K562 (cell line): ENCODE results near the gene DGKA. TPM values are rescaled to one million over a fixed set of nuclear protein-coding genes. Genes with fewer than 3 reads are reported as not detected.

Experiments used
- CAMTA2 ChIP-seq: fragments of 250-450 bp; sonication (Bioruptor Pico); conservative IDR thresholded peaks from 2 replicates; pipeline ENCODE4 v1.5.1; 2022
- ETV1 ChIP-seq: fragments of 450-650 bp; conservative IDR thresholded peaks from 2 replicates; pipeline ENCODE4 v1.6.1; 2016; ENCODE audit warnings: missing genetic modification characterization, control low read depth, low read depth, missing compliant biosample characterization
- FOXJ3 ChIP-seq: sonication (generic); formaldehyde crosslinking; IDR thresholded peaks from 2 replicates; pipeline ENCODE4 v1.4.0; 2020; ENCODE audit warnings: mild to moderate bottlenecking, missing genetic modification reagents
- FOXM1 ChIP-seq, 2 experiments: fragments of 450-650 bp in 1 of 2; sonication (generic) in 1 of 2; formaldehyde crosslinking in 1 of 2; IDR thresholded peaks; 2 replicates each; pipeline versions ENCODE4 v1.6.1 to v1.9.0; 2017 to 2022; ENCODE audit warnings: low read depth in 2 of 2, mild to moderate bottlenecking in 2 of 2, missing genetic modification reagents in 1 of 2, moderate library complexity in 1 of 2
- NFATC3 ChIP-seq: fragments of 450-650 bp; IDR thresholded peaks from 2 replicates; pipeline ENCODE4 v1.6.1; 2017; ENCODE audit warnings: mild to moderate bottlenecking
- NR2C2 ChIP-seq, 2 experiments: fragments of 200-800 bp in 1 of 2; sonication (Bioruptor generic) in 1 of 2; sonication (generic) in 1 of 2; formaldehyde crosslinking in 1 of 2; IDR thresholded peaks; 2 replicates each; pipeline versions ENCODE4 v1.6.1 to v1.8.0; 2016 to 2022; ENCODE audit warnings: mild to moderate bottlenecking in 1 of 2, missing compliant biosample characterization in 1 of 2, missing genetic modification characterization in 1 of 2, missing genetic modification reagents in 1 of 2
- PHB ChIP-seq: fragments of 250-450 bp; sonication (Bioruptor Pico); IDR thresholded peaks from 2 replicates; pipeline ENCODE4 v1.5.0; 2021
- U2AF1 ChIP-seq: fragments of 200-400 bp; formaldehyde crosslinking; optimal IDR thresholded peaks from 2 replicates; pipeline ENCODE3; 2017; ENCODE audit warnings: mild to moderate bottlenecking, low read depth, low read length, moderate library complexity
- ZNF134 ChIP-seq: fragments of 250-450 bp; sonication (Bioruptor Pico); conservative IDR thresholded peaks from 2 replicates; pipeline ENCODE4 v1.4.0; 2020
- ZNF436 ChIP-seq: fragments of 250-450, 450-650 bp; sonication (Bioruptor Pico); formaldehyde crosslinking; IDR thresholded peaks from 2 replicates; pipeline ENCODE4 v1.7.0; 2020; ENCODE audit warnings: mild to moderate bottlenecking
- ZNF778 ChIP-seq: fragments of 450-650 bp; formaldehyde crosslinking; IDR thresholded peaks from 2 replicates; pipeline ENCODE4 v1.4.0; 2020; ENCODE audit warnings: mild to moderate bottlenecking, moderate library complexity
- polyA plus RNA-seq, 8 experiments: library from polyadenylated mRNA; depleted of rRNA in 4 of 8; stranded (reverse) in 5 of 8; unstranded in 3 of 8; fragments of >200 nt; fragmentation: Nextera tagmentation in 2 of 8; fragmentation: Illumina TruSeq in 1 of 8; extraction: Ambion mirVana in 2 of 8; extraction: Trizol in 1 of 8; gene quantifications; 2 replicates each; pipeline versions ENCODE4 v1.2.1 to v1.2.3, GENCODE V29; 2011 to 2014; ENCODE audit warnings: inconsistent platforms in 1 of 8, missing spikeins in 1 of 8
- total RNA-seq, 7 experiments: library from RNA; depleted of rRNA in 6 of 7; stranded (reverse); fragments of >200 nt in 6 of 7; fragmentation: Illumina TruSeq in 2 of 7; extraction: Trizol in 2 of 7; gene quantifications; 2 replicates each; pipeline versions ENCODE4 v1.2.1 to v1.2.3, GENCODE V29; 2011 to 2021; ENCODE audit warnings: low replicate concordance in 1 of 7
- TF ChIP-seq, protein P1 (sequence below): fragments of 200-800 bp; sonication (Bioruptor generic); IDR thresholded peaks from 2 replicates; pipeline ENCODE4 v1.6.1; 2017; ENCODE audit warnings: missing genetic modification characterization, missing compliant biosample characterization
- TF ChIP-seq, protein P2 (sequence below): IDR thresholded peaks from 2 replicates; pipeline ENCODE4 v1.6.1; 2016; ENCODE audit warnings: missing genetic modification characterization, missing compliant biosample characterization
- TF ChIP-seq, protein P3 (sequence below): sonication (generic); formaldehyde crosslinking; IDR thresholded peaks from 2 replicates; pipeline ENCODE4 v1.5.0; 2020; ENCODE audit warnings: missing genetic modification reagents

Gene DGKA
- total and polyA plus RNA-seq, 9 of the 15 experiments (the other 6 are each of a cell fraction or from before 2014, with no cell fraction given) = 3.4 to 12.4 (median 6.2) TPM

DNA sequence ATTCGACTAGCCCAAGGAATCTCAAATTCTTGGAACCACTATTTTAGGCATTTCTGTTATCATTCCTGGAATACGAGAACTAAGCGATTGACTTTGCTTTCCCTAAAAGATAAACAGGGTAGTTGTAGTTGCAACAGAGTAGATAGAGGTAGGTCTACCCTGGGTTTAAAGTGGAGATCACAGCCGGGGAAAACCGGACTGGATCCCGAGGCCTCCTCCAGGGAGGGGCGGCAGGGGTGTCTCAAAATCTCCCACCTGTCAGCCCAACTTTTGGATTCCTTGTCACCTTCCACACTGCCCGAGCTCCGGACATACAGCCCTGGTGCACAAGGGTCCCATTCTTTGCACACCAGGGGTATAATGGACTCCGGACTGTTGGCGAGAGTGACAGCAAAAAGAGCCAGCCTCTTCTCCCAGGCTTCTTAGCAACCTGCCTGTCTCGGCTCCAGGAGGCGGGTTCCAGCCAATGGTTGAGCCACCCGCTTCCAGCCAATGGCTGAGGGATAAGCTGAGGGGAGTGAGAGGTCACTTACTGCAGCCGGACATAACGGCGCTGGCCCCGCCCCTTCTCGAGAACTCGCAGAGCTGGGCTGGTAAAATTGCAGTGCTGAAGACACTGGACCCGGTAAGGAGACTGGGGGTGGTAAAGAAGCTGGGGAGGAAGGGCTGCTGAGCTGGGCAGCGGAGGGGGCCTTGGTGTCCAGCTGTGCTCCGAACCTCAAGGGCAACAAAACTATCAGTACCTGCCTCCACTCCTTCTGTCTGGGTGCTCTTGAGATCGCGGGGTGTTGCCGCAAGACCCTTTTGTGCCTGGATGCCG, 66.0 kb downstream of the DGKA start, which contains the start of gene SUOX (continued):
- TF ChIP-seq, protein P1, sequence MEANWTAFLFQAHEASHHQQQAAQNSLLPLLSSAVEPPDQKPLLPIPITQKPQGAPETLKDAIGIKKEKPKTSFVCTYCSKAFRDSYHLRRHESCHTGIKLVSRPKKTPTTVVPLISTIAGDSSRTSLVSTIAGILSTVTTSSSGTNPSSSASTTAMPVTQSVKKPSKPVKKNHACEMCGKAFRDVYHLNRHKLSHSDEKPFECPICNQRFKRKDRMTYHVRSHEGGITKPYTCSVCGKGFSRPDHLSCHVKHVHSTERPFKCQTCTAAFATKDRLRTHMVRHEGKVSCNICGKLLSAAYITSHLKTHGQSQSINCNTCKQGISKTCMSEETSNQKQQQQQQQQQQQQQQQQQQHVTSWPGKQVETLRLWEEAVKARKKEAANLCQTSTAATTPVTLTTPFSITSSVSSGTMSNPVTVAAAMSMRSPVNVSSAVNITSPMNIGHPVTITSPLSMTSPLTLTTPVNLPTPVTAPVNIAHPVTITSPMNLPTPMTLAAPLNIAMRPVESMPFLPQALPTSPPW = peak; percentile 17; the same call in 1 of the 2 replicates
- TF ChIP-seq NFATC3 = no peak
- no peak for TF ChIP-seq U2AF1
- TF ChIP-seq, protein P2, sequence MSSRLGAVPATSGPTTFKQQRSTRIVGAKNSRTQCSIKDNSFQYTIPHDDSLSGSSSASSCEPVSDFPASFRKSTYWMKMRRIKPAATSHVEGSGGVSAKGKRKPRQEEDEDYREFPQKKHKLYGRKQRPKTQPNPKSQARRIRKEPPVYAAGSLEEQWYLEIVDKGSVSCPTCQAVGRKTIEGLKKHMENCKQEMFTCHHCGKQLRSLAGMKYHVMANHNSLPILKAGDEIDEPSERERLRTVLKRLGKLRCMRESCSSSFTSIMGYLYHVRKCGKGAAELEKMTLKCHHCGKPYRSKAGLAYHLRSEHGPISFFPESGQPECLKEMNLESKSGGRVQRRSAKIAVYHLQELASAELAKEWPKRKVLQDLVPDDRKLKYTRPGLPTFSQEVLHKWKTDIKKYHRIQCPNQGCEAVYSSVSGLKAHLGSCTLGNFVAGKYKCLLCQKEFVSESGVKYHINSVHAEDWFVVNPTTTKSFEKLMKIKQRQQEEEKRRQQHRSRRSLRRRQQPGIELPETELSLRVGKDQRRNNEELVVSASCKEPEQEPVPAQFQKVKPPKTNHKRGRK = no peak
- TF ChIP-seq ZNF134 (CRISPR knock-in tag) = no peak
- TF ChIP-seq ETV1 (tag) = no peak
- 0 out of 2 replicates have a peak, but pooled peaks have one; percentile 43 for TF ChIP-seq PHB (CRISPR knock-in tag)
- TF ChIP-seq FOXJ3 = no peak
- peak; percentile 43; the same call in 1 of the 2 replicates for TF ChIP-seq NR2C2 (CRISPR knock-in tag; IDR thresholded peaks at IDR 0.05)
- peak; percentile 93 for TF ChIP-seq NR2C2 (tag; IDR thresholded peaks at IDR 0.05)
- TF ChIP-seq, protein P3, sequence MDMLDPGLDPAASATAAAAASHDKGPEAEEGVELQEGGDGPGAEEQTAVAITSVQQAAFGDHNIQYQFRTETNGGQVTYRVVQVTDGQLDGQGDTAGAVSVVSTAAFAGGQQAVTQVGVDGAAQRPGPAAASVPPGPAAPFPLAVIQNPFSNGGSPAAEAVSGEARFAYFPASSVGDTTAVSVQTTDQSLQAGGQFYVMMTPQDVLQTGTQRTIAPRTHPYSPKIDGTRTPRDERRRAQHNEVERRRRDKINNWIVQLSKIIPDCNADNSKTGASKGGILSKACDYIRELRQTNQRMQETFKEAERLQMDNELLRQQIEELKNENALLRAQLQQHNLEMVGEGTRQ = no peak
- TF ChIP-seq ZNF436 (CRISPR knock-in tag) = 0 out of 2 replicates have a peak, but pooled peaks have one; percentile 23
- no peak for TF ChIP-seq ZNF778 (CRISPR knock-in tag)
- no peak for TF ChIP-seq FOXM1 (IDR thresholded peaks at IDR 0.05; ENCODE audit: low read depth)
- TF ChIP-seq FOXM1 (CRISPR knock-in tag; IDR thresholded peaks at IDR 0.05; ENCODE audit: low read depth) = no peak
- 0 out of 2 replicates have a peak, but pooled peaks have one; percentile 35 for TF ChIP-seq CAMTA2 (CRISPR knock-in tag)
